ENCODE data around the gene UPB1. TPM values are rescaled to one million over a fixed set of nuclear protein-coding genes. Genes with fewer than 3 reads are reported as not detected.

UPB1 gene
- total and polyA plus RNA-seq, 9 of the 15 experiments (the other 6 are each of a cell fraction or from before 2014, with no cell fraction given): 0.06 to 0.11 TPM; not detected in 7

DNA sequence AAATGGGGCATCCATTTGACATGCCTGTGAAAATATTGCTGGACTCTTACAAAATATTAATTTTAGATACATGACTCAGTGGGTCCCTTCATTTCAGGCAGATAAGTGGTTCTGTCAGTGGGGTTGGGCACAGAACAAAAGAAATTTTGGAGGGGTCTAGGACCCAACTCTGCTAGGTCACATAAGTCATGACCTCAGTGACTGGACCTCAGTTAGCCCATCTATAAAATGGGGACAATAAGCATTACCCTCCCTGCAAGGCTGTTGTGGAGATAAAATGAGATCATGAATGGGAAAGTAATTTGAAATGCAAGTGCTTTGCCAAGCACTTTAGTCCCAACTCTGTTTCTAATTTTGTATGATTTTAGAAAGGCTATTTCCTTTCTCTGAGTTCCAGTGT is 44.0 kb upstream of the UPB1 start:
- no peaks in the 10 kb centered on the region for H3K27me3 ChIP-seq (ENCODE audit: control insufficient read depth in 2 of 2, insufficient read depth in 2 of 2, low read length in 2 of 2)
- H3K4me3 ChIP-seq: no peak overlapping the region
- H3K9ac ChIP-seq (ENCODE audit: insufficient read depth in 1 of 2, low read depth in 2 of 2, low read length in 2 of 2): no peak overlapping the region
- DNase-seq (ENCODE audit: extremely low read depth in 1 of 4, low spot score in 3 of 4) (no peak), FAIRE-seq (no peak), ATAC-seq (no peak)
- BruUV-seq (replicated peaks): no TSS peak
- TF ChIP-seq HOXB6 (CRISPR knock-in tag; IDR thresholded peaks at IDR 0.05; ENCODE audit: borderline replicate concordance) (no peak), BCOR (IDR thresholded peaks at IDR 0.05) (peak; percentile 40; the same call in 1 of the 2 replicates), CHD4 (IDR thresholded peaks at IDR 0.05; ENCODE audit: insufficient read depth, insufficient replicate concordance, low read depth, low read length, poor library complexity, severe bottlenecking) (peak; percentile 64), ADNP (tag; IDR thresholded peaks at IDR 0.05) (0 out of 2 replicates have a peak, but pooled peaks have one; percentile 45), RBM25 (IDR thresholded peaks at IDR 0.05; ENCODE audit: low read depth, low read length, severe bottlenecking) (peak; percentile 83), HIVEP1 (CRISPR knock-in tag; IDR thresholded peaks at IDR 0.05) (no peak), TBP (optimal IDR thresholded peaks at IDR 0.05; ENCODE audit: low read depth, low read length) (no peak)
- TF ChIP-seq, protein P1, sequence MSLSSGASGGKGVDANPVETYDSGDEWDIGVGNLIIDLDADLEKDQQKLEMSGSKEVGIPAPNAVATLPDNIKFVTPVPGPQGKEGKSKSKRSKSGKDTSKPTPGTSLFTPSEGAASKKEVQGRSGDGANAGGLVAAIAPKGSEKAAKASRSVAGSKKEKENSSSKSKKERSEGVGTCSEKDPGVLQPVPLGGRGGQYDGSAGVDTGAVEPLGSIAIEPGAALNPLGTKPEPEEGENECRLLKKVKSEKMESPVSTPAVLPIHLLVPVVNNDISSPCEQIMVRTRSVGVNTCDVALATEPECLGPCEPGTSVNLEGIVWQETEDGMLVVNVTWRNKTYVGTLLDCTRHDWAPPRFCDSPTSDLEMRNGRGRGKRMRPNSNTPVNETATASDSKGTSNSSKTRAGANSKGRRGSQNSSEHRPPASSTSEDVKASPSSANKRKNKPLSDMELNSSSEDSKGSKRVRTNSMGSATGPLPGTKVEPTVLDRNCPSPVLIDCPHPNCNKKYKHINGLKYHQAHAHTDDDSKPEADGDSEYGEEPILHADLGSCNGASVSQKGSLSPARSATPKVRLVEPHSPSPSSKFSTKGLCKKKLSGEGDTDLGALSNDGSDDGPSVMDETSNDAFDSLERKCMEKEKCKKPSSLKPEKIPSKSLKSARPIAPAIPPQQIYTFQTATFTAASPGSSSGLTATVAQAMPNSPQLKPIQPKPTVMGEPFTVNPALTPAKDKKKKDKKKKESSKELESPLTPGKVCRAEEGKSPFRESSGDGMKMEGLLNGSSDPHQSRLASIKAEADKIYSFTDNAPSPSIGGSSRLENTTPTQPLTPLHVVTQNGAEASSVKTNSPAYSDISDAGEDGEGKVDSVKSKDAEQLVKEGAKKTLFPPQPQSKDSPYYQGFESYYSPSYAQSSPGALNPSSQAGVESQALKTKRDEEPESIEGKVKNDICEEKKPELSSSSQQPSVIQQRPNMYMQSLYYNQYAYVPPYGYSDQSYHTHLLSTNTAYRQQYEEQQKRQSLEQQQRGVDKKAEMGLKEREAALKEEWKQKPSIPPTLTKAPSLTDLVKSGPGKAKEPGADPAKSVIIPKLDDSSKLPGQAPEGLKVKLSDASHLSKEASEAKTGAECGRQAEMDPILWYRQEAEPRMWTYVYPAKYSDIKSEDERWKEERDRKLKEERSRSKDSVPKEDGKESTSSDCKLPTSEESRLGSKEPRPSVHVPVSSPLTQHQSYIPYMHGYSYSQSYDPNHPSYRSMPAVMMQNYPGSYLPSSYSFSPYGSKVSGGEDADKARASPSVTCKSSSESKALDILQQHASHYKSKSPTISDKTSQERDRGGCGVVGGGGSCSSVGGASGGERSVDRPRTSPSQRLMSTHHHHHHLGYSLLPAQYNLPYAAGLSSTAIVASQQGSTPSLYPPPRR (CRISPR knock-in tag; IDR thresholded peaks at IDR 0.05; ENCODE audit: borderline replicate concordance): no peak
- TF ChIP-seq, protein P2, sequence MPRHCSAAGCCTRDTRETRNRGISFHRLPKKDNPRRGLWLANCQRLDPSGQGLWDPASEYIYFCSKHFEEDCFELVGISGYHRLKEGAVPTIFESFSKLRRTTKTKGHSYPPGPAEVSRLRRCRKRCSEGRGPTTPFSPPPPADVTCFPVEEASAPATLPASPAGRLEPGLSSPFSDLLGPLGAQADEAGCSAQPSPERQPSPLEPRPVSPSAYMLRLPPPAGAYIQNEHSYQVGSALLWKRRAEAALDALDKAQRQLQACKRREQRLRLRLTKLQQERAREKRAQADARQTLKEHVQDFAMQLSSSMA (CRISPR knock-in tag; IDR thresholded peaks at IDR 0.05): no peak
- in situ Hi-C loops (cut with MboI) (no loop called here), intact Hi-C loops (cut with micrococcal nuclease) (no loop called here)
- ChIA-PET CTCF (ENCODE audit: low intra/inter-chr PET ratio) (no interaction called here), POLR2A (no interaction called here)
- H3K27ac ChIP-seq (ENCODE audit: extremely low read depth, low read depth, low read length): no peak overlapping the region
- H3K4me2 ChIP-seq (ENCODE audit: insufficient read depth, low read length): no peak overlapping the region
- peaks cover under 1 to 18% of the 10 kb centered on the region in 2 experiments for H3K4me1 ChIP-seq (replicated peaks in 1 of 2; ENCODE audit: control insufficient read depth in 2 of 2, insufficient read depth in 2 of 2, low read length in 2 of 2)
- H4K20me1 ChIP-seq (replicated peaks; ENCODE audit: control insufficient read depth, insufficient read depth, low read length): no peaks in the 10 kb centered on the region
- no peaks in the 10 kb centered on the region for H3K9me3 ChIP-seq (replicated peaks; ENCODE audit: control insufficient read depth, insufficient read depth, low read depth, low read length)
- H3K9me1 ChIP-seq (ENCODE audit: control insufficient read depth, insufficient read depth, low read length): no peaks in the 10 kb centered on the region
- no peaks in the 10 kb centered on the region for H3K36me3 ChIP-seq (ENCODE audit: control insufficient read depth, insufficient read depth, low read length)
- H3K79me2 ChIP-seq (ENCODE audit: control insufficient read depth, insufficient read depth, low read length): no peaks in the 10 kb centered on the region
- H2AFZ ChIP-seq (ENCODE audit: low read depth, low read length): no peak overlapping the region

Data from K562 (cell line).